Uterus (tissue), 2 donors: ENCODE data around the gene RPL37.
A peak's percentile ranks its signal among the peaks of the same experiment; 100 is the strongest.

Experiments
- POLR2A ChIP-seq, 2 donors: fragments of 450-650 bp; IDR thresholded peaks; one replicate each; pipeline ENCODE4 v1.6.1; 2016; ENCODE audit warnings: antibody characterized with exemption in 2 of 2, mild to moderate bottlenecking in 1 of 2, moderate library complexity in 1 of 2
- TF ChIP-seq, protein P1 (sequence below), 4 experiments: fragments of 200-600 bp in 2 of 4; fragments of 450-650 bp in 2 of 4; sonication (generic) in 2 of 4; IDR thresholded peaks; one replicate each; pipeline ENCODE4 v1.5.1; 2016 to 2019; ENCODE audit warnings: antibody characterized with exemption in 4 of 4, mild to moderate bottlenecking in 2 of 4, moderate library complexity in 1 of 4

DNA sequence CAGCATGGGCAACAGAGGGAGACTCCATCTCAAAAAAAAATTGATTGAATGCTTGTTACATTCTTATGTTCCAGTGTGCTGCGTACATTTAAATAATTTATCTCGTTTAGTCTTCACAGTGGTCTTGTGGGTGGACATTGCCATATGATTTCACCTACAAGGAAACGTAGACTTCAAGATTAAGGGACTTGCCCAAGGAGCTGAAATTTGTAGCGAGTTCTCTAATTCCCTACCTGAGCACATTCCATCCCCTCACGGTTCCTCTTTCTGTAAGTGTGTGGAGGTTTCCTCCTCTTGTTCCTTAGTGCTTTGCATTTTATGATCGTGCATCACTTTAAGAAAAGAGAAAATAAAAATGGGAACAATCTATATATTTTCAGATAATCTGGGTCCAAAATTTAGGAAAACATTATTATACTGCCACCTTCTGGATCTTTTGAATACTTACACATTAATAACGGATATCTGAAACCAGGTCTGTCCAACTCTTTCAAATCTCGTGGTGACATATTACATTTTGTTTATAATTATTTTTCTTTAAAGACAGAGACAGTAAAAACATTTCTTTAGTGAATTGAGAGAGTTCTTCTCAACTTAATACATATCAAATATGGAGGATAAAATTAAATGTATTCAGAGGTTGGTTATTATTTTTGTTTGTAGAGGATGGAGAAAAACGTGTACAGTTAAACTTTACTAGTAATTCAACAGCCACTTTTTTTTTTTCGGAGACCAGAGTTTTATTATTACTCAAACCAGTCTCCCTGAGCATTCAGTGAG is 44.3 kb upstream of the RPL37 start:
- TF ChIP-seq, protein P1, sequence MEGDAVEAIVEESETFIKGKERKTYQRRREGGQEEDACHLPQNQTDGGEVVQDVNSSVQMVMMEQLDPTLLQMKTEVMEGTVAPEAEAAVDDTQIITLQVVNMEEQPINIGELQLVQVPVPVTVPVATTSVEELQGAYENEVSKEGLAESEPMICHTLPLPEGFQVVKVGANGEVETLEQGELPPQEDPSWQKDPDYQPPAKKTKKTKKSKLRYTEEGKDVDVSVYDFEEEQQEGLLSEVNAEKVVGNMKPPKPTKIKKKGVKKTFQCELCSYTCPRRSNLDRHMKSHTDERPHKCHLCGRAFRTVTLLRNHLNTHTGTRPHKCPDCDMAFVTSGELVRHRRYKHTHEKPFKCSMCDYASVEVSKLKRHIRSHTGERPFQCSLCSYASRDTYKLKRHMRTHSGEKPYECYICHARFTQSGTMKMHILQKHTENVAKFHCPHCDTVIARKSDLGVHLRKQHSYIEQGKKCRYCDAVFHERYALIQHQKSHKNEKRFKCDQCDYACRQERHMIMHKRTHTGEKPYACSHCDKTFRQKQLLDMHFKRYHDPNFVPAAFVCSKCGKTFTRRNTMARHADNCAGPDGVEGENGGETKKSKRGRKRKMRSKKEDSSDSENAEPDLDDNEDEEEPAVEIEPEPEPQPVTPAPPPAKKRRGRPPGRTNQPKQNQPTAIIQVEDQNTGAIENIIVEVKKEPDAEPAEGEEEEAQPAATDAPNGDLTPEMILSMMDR (IDR thresholded peaks at IDR 0.05) = peak; percentile 41 to 57 (median 48)
- TF ChIP-seq POLR2A (IDR thresholded peaks at IDR 0.05) = no peak
